Mesendoderm (in vitro differentiated cells): Measurements from ENCODE around the gene ZXDC.

Experiments used
- DNase-seq: peaks from one replicate; pipeline ENCODE4 v3.0.0; 2013
- H2AK5ac ChIP-seq: 2 replicates; pipeline ENCODE4 v1.6.1; 2013; ENCODE audit warnings: low read length, inconsistent platforms
- H2BK120ac ChIP-seq: 2 replicates; pipeline ENCODE4 v1.6.1; 2013; ENCODE audit warnings: low read depth, mild to moderate bottlenecking, low read length, moderate library complexity, mixed read lengths
- H2BK15ac ChIP-seq: replicated peaks from 2 replicates; pipeline ENCODE4 v1.6.1; 2013; ENCODE audit warnings: low read depth, mild to moderate bottlenecking, moderate library complexity
- H2BK5ac ChIP-seq: 2 replicates; pipeline ENCODE4 v1.6.1; 2013; ENCODE audit warnings: low read length, inconsistent platforms
- H3K18ac ChIP-seq: 2 replicates; pipeline ENCODE4 v1.6.1; 2013; ENCODE audit warnings: mild to moderate bottlenecking, low read length, mixed read lengths
- H3K23ac ChIP-seq: one replicate; pipeline ENCODE4 v1.6.1; 2013; ENCODE audit warnings: low read length
- H3K27ac ChIP-seq: 2 replicates; pipeline ENCODE4 v1.5.1; 2013; ENCODE audit warnings: low read depth, mild to moderate bottlenecking, inconsistent platforms, low read length, moderate library complexity
- H3K27me3 ChIP-seq: 2 replicates; pipeline ENCODE4 v1.6.1; 2013; ENCODE audit warnings: low read length, control low read depth, mild to moderate bottlenecking, inconsistent platforms; ENCODE audit not compliant: insufficient read depth, poor library complexity
- H3K36me3 ChIP-seq: 2 replicates; pipeline ENCODE4 v1.6.1; 2013; ENCODE audit warnings: low read length, inconsistent platforms; ENCODE audit not compliant: control insufficient read depth, insufficient read depth
- H3K4ac ChIP-seq: one replicate; pipeline ENCODE4 v1.6.1; 2013; ENCODE audit warnings: low read depth, mild to moderate bottlenecking, low read length, moderate library complexity
- H3K4me1 ChIP-seq: 2 replicates; pipeline ENCODE4 v1.6.1; 2013; ENCODE audit warnings: low read depth, low read length, inconsistent platforms; ENCODE audit not compliant: control insufficient read depth
- H3K4me2 ChIP-seq: 2 replicates; pipeline ENCODE4 v1.6.1; 2013; ENCODE audit warnings: low read length
- H3K4me3 ChIP-seq: 2 replicates; pipeline ENCODE4 v1.5.1; 2013; ENCODE audit warnings: mild to moderate bottlenecking, low read length
- H3K56ac ChIP-seq: one replicate; pipeline ENCODE4 v1.6.1; 2013; ENCODE audit warnings: low read length
- H3K79me1 ChIP-seq: 2 replicates; pipeline ENCODE4 v1.6.1; 2013; ENCODE audit warnings: low read length, inconsistent platforms
- H3K79me2 ChIP-seq: 2 replicates; pipeline ENCODE4 v1.6.1; 2013; ENCODE audit warnings: mild to moderate bottlenecking, low read length; ENCODE audit not compliant: control insufficient read depth, insufficient read depth
- H3K9ac ChIP-seq: 2 replicates; pipeline ENCODE4 v1.6.1; 2013; ENCODE audit warnings: low read length, inconsistent platforms
- H4K5ac ChIP-seq: one replicate; pipeline ENCODE4 v1.6.1; 2013; ENCODE audit warnings: low read length
- H4K8ac ChIP-seq: one replicate; pipeline ENCODE4 v1.6.1; 2013; ENCODE audit warnings: low read depth, mild to moderate bottlenecking, control low read depth, low read length, moderate library complexity
- WGBS: extraction: QIAGEN DNeasy Blood & Tissue Kit; methylation state at CpG from one replicate; pipeline ENCODE4 v1.1.7; 2013; ENCODE audit warnings: low lambda C conversion rate, missing lambda C conversion rate; ENCODE audit not compliant: insufficient coverage; ENCODE audit errors: extremely low coverage; 5-methylcytosine and 5-hydroxymethylcytosine counted together

Gene ZXDC

GRCh38 chr3:126422121-126422520, 53.6 kb downstream of the ZXDC start:
- H3K79me2 ChIP-seq: no peaks in the 10 kb centered on the region
- H2BK5ac ChIP-seq: no peak overlapping the region
- H3K23ac ChIP-seq: no peak overlapping the region
- H3K4me1 ChIP-seq: no peaks in the 10 kb centered on the region
- no peak overlapping the region for H3K4ac ChIP-seq
- no peak overlapping the region for H4K5ac ChIP-seq
- no peak overlapping the region for H3K9ac ChIP-seq
- no peak overlapping the region for H4K8ac ChIP-seq
- H3K27ac ChIP-seq: no peak overlapping the region
- no peak overlapping the region for H3K18ac ChIP-seq
- no peak overlapping the region for H3K56ac ChIP-seq
- H3K4me2 ChIP-seq: no peak overlapping the region
- H3K27me3 ChIP-seq: no peaks in the 10 kb centered on the region
- H3K36me3 ChIP-seq: no peaks in the 10 kb centered on the region
- no peak for DNase-seq
- no peak overlapping the region for H2AK5ac ChIP-seq
- no peak overlapping the region for H2BK120ac ChIP-seq
- H3K4me3 ChIP-seq: no peak overlapping the region
- H2BK15ac ChIP-seq: no peak overlapping the region
- WGBS: no CpG with 5 or more reads among the region's 8 CpGs
- no peaks in the 10 kb centered on the region for H3K79me1 ChIP-seq

GRCh38 chr3:126421573-126422119, 54.0 kb downstream of the ZXDC start:
- H3K9ac ChIP-seq: no peak overlapping the region
- no peak for DNase-seq
- H3K36me3 ChIP-seq: no peaks in the 10 kb centered on the region
- no peak overlapping the region for H2AK5ac ChIP-seq
- no peaks in the 10 kb centered on the region for H3K4me1 ChIP-seq
- H3K23ac ChIP-seq: no peak overlapping the region
- no peak overlapping the region for H2BK15ac ChIP-seq
- H3K56ac ChIP-seq: no peak overlapping the region
- H4K8ac ChIP-seq: no peak overlapping the region
- no peak overlapping the region for H3K4ac ChIP-seq
- no peaks in the 10 kb centered on the region for H3K79me1 ChIP-seq
- no peak overlapping the region for H3K4me3 ChIP-seq
- no peak overlapping the region for H4K5ac ChIP-seq
- no peaks in the 10 kb centered on the region for H3K79me2 ChIP-seq
- no peak overlapping the region for H3K27ac ChIP-seq
- H3K18ac ChIP-seq: no peak overlapping the region
- no peak overlapping the region for H2BK120ac ChIP-seq
- WGBS: no CpG with 5 or more reads among the region's 10 CpGs
- H3K4me2 ChIP-seq: no peak overlapping the region
- no peak overlapping the region for H2BK5ac ChIP-seq
- no peaks in the 10 kb centered on the region for H3K27me3 ChIP-seq

GRCh38 chr3:126419886-126420786, 55.6 kb downstream of the ZXDC start:
- Histone ChIP-seq H3K4me3 (no peak overlapping the region), H4K5ac (no peak overlapping the region), H3K27me3 (no peaks in the 10 kb centered on the region), H4K8ac (no peak overlapping the region), H3K4ac (no peak overlapping the region), H2AK5ac (no peak overlapping the region), H3K18ac (no peak overlapping the region), H3K36me3 (no peaks in the 10 kb centered on the region), H3K79me1 (no peaks in the 10 kb centered on the region), H3K27ac (no peak overlapping the region), H2BK15ac (no peak overlapping the region), H3K9ac (no peak overlapping the region), H3K23ac (no peak overlapping the region), H3K4me1 (no peaks in the 10 kb centered on the region), H2BK120ac (no peak overlapping the region), H3K56ac (no peak overlapping the region), H3K79me2 (no peaks in the 10 kb centered on the region), H3K4me2 (no peak overlapping the region), H2BK5ac (no peak overlapping the region)
- WGBS: no CpG with 5 or more reads among the region's 22 CpGs
- DNase-seq: peak; percentile 73

DNA sequence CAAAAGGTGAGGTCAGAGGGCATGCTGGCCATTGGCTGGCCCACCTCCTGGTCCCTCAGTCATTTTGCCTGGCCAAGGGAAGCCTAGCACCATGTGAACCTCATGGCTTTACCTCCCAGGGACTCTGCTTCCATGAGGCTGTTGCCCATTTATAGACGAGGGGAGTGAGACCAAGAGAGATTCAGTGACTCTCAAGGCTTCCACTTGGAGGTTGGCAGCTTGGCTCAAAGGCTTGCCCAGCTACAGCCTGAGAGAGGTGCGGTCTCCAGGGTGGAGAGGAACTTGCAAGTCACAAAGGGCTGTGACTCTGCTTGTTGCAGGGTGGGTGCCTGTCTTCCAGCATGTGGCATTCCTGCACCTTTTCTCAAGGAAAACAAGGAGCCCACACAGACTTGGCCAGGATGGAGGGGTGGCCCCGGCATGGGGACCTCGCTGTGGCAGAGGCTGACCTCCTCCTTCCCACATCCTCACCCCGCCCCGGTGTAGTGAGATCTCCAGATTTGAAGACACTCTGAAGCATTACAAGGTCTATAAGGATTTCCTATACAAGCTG, 56.5 kb downstream of the ZXDC start:
- Histone ChIP-seq H2BK15ac (no peak overlapping the region), H3K23ac (no peak overlapping the region), H3K18ac (no peak overlapping the region), H2BK120ac (no peak overlapping the region), H3K56ac (no peak overlapping the region), H4K5ac (no peak overlapping the region), H3K27ac (no peak overlapping the region), H3K9ac (no peak overlapping the region), H3K4me1 (no peaks in the 10 kb centered on the region), H2AK5ac (no peak overlapping the region), H3K79me2 (no peaks in the 10 kb centered on the region), H3K79me1 (no peaks in the 10 kb centered on the region), H3K4me2 (no peak overlapping the region), H2BK5ac (no peak overlapping the region), H3K27me3 (no peaks in the 10 kb centered on the region), H3K4ac (no peak overlapping the region), H3K36me3 (no peaks in the 10 kb centered on the region), H4K8ac (no peak overlapping the region), H3K4me3 (no peak overlapping the region)
- WGBS: no CpG with 5 or more reads among the region's 6 CpGs
- no peak for DNase-seq

DNA sequence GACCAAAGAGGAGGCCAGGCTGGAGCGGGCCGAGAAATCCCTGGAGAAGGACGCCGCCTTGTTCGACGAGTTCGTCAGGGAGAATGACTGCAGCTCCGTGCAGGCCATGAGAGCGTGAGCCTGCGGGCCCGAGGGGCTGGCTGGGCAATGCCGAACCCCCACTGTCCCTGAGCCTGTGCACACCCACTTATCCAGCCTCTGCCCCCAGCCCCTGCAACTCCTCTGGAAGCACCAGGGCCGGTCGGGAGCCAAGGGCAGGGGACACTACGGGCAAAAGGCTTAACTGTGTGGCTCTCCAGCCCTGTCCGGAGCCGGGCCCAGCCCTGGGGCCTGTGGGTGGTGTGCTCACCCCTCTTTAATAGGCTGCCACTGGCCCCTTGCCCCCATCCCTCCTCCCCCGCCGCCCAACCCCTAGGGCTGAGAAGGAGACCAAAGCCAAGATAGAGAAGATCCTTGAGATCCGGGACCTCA, 57.0 kb downstream of the ZXDC start:
- Histone ChIP-seq H2BK15ac (no peak overlapping the region), H3K4me2 (no peak overlapping the region), H2AK5ac (no peak overlapping the region), H3K56ac (no peak overlapping the region), H3K27me3 (no peaks in the 10 kb centered on the region), H3K4me3 (no peak overlapping the region), H3K18ac (no peak overlapping the region), H3K79me1 (no peaks in the 10 kb centered on the region), H4K8ac (no peak overlapping the region), H3K23ac (no peak overlapping the region), H4K5ac (no peak overlapping the region), H3K4me1 (no peaks in the 10 kb centered on the region), H3K9ac (no peak overlapping the region), H3K79me2 (no peaks in the 10 kb centered on the region), H2BK120ac (no peak overlapping the region), H3K36me3 (no peaks in the 10 kb centered on the region), H2BK5ac (no peak overlapping the region), H3K4ac (no peak overlapping the region), H3K27ac (no peak overlapping the region)
- WGBS: no CpG with 5 or more reads among the region's 20 CpGs
- DNase-seq: no peak
